ENCODE data around the gene KLHDC8A. TPM values are rescaled to one million over a fixed set of nuclear protein-coding genes. Genes with fewer than 3 reads are reported as not detected.
"Not testable (repeated sequence)": the region's sequence is repeated elsewhere in the genome, so short reads cannot be mapped to it uniquely, and the experiment has no call there.

The KLHDC8A gene
- polyA plus RNA-seq, 3 donors = 1.2 to 3.1 (median 2.2) TPM

DNA sequence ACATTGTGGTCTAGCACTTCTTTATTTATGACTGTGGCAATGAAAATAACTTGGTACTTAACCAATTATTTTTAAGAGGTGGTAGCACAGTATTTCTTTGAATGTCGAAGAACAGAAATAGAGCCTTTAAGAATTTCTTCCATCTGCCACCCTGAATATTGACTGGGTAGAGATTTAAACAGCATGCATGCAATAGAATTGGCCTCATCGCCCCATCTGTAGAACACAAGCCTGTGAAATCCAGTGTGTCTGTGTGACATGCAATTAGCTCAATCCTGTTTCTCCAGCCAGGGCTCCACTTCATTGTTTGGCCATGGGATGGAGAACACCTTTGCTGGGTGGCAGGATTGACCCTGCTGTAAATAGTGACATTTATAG lies 17.1 kb upstream of the KLHDC8A start:
- DNase-seq (ENCODE audit: extremely low read depth in 1 of 11, low read depth in 9 of 11, low spot score in 4 of 11) = no peak

GRCh38 chr1:205373022-205373797 lies 16.5 kb upstream of the KLHDC8A start:
- no peak for DNase-seq (ENCODE audit: extremely low read depth in 1 of 11, low read depth in 9 of 11, low spot score in 4 of 11)

DNA sequence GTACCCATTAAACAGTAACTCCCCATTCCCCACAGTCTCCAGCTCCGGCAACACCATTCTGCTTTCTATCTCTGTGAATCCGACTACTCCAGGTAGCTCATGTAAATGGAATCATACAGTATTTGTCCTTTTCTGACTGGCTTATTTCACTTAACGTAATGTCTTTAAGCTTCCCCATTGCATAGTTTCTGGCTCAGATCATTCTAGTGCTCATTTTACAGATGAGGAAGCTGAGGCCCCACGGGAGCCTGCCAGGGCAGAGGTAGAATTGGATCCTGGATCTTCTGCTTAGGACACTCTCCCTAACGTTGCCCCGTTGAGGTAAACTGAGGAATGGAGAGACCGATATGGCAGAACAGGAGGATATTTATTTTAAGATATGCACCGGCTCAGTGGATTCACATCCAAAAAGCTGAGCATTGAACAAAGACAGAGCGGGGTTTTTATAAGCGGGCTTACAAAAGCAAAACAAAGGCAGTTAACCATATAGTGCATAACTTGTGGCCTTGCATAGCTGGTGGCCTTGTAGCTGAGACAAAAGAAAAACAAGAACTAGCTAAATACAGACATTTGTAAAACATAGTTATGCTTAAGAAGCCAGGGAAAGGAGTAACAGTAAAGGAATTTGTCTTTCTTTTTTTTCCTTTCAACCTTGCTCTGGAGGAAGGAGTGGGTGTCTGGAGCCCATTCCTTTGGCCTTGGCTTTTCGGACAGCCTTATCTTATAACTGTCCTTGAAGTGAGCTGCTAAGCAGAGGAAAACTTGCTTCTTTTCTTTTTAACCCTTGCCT lies 15.3 kb upstream of the KLHDC8A start:
- no peak for DNase-seq (ENCODE audit: extremely low read depth in 1 of 11, low read depth in 9 of 11, low spot score in 4 of 11)

DNA sequence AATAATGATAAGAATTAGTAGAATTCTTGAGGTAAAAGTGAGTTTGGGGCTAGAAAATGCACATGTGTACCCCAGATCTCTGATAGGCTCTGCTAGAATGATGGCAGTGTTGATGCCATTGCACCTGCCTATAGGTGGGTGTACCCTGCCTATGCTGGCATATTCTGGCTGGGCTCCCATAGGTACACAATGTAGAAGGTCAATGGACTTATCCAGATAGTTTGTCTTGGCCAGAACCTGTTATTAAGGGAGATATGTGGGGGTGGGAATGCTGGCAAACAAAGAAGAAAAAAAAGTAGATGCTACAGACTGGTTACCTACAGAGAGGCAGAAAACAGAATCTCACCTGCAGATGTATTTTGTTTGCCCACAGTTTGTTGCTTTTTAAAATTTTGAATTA lies 14.1 kb upstream of the KLHDC8A start:
- DNase-seq (ENCODE audit: extremely low read depth in 1 of 11, low read depth in 9 of 11, low spot score in 4 of 11) = no peak

- no peak for DNase-seq (ENCODE audit: extremely low read depth in 1 of 11, low read depth in 9 of 11, low spot score in 4 of 11)
Measured at GRCh38 chr1:205369701-205370123, 13.0 kb upstream of the KLHDC8A start.

DNA sequence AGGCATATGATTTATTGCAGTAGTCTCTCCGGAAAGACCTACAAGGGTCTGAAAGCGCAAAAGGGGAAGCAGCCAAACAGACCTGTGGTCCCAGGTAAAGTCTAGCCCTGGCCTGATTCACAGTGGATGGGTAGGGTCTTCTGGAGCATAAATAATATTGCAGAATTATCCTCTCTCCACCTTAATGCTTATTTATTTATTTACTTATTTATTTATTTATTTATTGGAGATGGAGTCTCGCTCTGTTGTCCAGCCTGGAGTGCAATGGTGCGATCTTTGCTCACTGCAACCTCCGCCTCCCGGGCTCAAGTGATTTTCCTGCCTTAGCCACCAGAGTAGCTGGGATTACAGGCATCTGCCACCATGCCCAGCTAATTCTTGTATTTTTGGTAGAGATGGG lies 11.8 kb upstream of the KLHDC8A start:
- DNase-seq (ENCODE audit: extremely low read depth in 1 of 11, low read depth in 9 of 11, low spot score in 4 of 11) = no peak

GRCh38 chr1:205365945-205366463 lies 9.3 kb upstream of the KLHDC8A start:
- DNase-seq (ENCODE audit: extremely low read depth in 1 of 11, low read depth in 9 of 11, low spot score in 4 of 11) = no peak

DNA sequence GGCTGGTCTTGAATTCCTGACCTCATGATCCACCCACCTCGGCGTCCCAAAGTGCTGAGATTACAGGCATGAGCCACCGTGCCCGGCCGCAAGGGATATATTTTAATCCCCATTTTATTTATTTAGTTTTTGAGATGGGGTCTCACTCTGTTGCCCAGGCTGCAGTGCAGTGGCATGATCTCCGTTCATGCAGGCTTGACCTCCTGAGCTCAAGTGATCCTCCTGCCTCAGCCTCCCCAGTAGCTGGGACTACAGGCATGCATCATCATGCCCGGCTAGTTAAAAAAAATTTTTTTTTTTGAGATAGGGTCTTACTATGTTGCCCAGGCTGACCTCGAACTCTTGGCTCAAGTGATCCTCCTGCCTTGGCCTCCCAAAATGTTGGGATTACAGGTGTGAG lies 8.4 kb upstream of the KLHDC8A start:
- DNase-seq (ENCODE audit: extremely low read depth in 1 of 11, low read depth in 9 of 11, low spot score in 4 of 11) = not testable (repeated sequence)

- DNase-seq (ENCODE audit: extremely low read depth in 1 of 11, low read depth in 9 of 11, low spot score in 4 of 11) = no peak
Measured at GRCh38 chr1:205360891-205361290, 4.2 kb upstream of the KLHDC8A start.

DNA sequence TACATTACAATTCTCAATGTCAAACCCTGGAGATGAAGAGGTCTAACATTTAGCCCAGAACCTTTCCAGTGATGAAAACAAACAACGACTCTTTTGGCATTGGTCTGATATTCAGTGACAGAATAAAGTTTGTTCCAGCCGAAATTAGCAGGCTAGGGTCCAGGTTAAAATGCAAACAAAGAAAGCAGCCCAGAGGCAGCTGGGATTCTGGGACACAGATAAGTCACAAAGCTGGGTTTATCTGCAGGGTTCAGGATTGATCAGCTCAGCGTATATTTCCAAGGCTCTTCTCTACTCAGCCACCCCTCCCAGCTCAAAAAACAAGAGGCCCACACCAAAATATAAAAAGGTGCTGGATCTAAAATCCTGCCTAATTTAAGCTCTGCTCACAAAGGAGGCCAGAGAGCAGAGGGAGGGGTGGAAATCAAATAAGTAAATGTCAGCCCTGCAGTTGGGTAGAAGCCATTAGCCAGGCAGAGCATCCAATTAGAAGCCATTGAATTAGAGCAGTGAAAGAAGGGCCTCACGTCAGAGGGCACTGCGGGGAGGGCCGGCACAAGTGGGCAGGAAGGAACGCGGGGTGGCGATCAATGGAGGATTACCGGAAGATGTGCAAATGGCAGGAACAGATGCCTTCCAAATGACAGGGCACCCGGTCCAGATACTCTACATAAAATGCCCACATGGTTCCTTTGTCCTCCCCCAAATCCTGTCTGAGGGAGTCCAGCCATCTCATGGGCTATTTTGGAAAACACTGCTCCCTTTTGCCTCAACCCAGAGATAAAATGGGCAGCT lies 3.2 kb upstream of the KLHDC8A start:
- no peak for DNase-seq (ENCODE audit: extremely low read depth in 1 of 11, low read depth in 9 of 11, low spot score in 4 of 11)

DNA sequence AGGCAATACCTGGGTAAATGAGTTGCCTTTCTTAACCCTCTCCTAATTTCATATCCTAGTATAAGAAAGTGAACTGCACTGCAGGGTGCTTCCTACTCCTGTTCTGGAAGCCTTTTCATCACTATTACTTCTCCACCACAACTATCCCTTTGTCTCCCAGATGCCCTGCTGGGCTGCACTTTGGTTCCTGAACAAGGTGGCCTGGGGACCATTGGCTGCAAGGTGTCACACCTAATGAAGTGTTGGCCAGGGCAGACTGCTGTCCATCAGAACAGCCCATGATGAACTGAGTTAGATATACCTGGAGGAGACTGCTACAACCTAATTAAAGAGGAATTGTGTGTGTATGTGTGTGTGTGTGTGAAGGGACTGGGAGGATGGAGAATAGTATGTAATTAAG lies 1.9 kb upstream of the KLHDC8A start:
- DNase-seq (ENCODE audit: extremely low read depth in 1 of 11, low read depth in 9 of 11, low spot score in 4 of 11) = no peak

- no peak for DNase-seq (ENCODE audit: extremely low read depth in 1 of 11, low read depth in 9 of 11, low spot score in 4 of 11)
Measured at GRCh38 chr1:205357567-205357966, 845 bp upstream of the KLHDC8A start.

- DNase-seq (ENCODE audit: extremely low read depth in 1 of 11, low read depth in 9 of 11, low spot score in 4 of 11) = no peak
Measured at GRCh38 chr1:205355075-205355453, 1.7 kb downstream of the KLHDC8A start.

DNA sequence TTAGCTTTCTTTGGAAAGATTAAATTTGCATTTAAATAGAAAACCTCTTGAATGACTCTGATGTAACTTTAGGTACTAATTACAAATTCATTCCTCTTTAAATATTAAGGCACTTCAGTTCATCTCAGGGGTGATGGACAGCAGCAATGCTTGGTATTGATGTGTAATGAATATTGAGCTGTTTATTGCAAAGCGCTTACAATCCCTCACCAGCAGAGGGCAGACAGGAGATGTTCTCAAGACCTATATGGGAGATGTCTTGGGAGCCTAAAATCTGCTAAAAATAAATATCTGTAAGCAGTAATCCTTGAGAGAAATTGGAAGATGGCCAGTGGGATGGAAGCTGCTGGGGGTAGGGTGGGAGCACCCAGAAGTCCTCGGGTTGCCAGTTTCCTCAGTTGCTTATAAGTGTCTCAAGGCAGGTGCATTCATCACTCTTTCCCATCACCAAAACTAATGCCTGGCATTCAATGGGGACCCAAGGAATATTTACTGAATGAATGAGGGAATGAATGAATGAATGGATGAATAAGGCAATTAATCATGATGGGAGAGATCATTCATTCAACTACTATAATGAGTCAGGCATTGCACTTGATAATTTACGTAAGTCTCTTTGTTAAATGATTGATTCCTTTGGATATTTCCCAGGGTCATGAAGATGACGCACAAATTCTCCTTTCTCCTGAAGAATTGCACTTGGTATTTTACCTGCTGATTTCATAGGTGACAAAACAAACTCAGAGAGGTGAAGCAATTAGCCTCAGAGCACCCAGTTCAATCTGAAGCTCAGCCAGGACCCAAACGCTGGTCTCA lies 2.3 kb downstream of the KLHDC8A start:
- peak in 1 of 11 donors; percentile 56 for DNase-seq (ENCODE audit: extremely low read depth in 1 of 11, low read depth in 9 of 11, low spot score in 4 of 11)

GRCh38 chr1:205353612-205354011 lies 3.1 kb downstream of the KLHDC8A start:
- DNase-seq (ENCODE audit: extremely low read depth in 1 of 11, low read depth in 9 of 11, low spot score in 4 of 11) = no peak

DNA sequence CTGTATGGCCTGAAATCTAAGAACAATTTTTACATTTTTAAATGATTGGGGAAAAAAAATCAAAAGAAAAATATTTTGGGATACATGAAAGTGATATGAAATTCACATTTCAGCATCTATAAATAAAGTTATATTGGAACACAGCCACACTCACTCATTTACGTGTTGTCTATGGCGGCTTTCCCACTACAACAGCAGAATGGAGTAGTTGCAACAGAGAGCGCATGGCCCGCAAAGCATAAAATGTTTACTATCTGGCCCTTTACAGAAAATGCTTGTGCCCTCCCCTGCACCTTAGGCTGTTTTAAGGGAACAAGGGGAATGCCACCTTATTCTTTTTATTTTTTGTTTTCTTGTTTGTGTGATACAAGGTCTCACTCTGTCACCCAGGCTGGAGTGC lies 3.5 kb downstream of the KLHDC8A start:
- no peak for DNase-seq (ENCODE audit: extremely low read depth in 1 of 11, low read depth in 9 of 11, low spot score in 4 of 11)

GRCh38 chr1:205351984-205352713 lies 4.6 kb downstream of the KLHDC8A start:
- no peak for DNase-seq (ENCODE audit: extremely low read depth in 1 of 11, low read depth in 9 of 11, low spot score in 4 of 11)

DNA sequence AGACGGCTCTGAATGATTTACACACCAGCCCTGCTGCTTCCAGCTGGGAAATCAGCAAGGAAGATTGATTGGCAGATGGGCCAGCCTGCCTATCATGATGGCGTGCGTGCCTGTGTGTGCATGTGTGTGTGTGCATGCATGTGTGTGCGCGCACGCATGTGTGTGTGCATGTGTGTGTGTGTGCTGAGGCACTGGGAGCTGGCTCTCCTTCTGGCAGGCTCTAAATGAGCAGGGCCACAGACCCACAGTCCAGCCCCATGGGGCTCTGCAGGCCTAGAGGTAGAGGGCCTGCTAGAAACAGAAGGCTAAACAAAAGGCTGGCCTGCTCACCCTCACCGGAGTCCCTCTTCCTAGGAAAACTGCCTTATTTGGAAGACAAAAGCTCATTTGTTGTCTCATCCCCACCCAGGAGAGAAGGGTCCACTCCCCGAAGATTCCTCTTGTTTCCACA lies 6.0 kb downstream of the KLHDC8A start:
- DNase-seq (ENCODE audit: extremely low read depth in 1 of 11, low read depth in 9 of 11, low spot score in 4 of 11) = no peak
